ENCODE data around the gene GRIP2. TPM values are rescaled to one million over a fixed set of nuclear protein-coding genes. Genes with fewer than 3 reads are reported as not detected.

The GRIP2 gene
- total RNA-seq, 1 experiment from 2014 or later, result 0.43 TPM

- no peak for TF ChIP-seq EZH2 (IDR thresholded peaks at IDR 0.05; ENCODE audit: borderline replicate concordance, low read depth, low read length, poor library complexity, severe bottlenecking)
- no peak overlapping the region for H3K4me3 ChIP-seq (ENCODE audit: low read depth, low read length, poor library complexity, severe bottlenecking)
- no peaks in the 10 kb centered on the region for H3K4me1 ChIP-seq (ENCODE audit: insufficient read depth, low read length, poor library complexity, severe bottlenecking)
- intact Hi-C loops (cut with micrococcal nuclease; ENCODE audit: unreplicated experiment), result loop anchor here (5.0 kb wide), 1 partner anchor 416 kb away; no protein-coding TSS in a partner anchor
- ChIA-PET POLR2A (ENCODE audit: low non-redundant PET) (no interaction called here), CTCF (no interaction called here)
- no peaks in the 10 kb centered on the region for H3K27me3 ChIP-seq (replicated peaks; ENCODE audit: insufficient read depth, low read depth, low read length, poor library complexity)
- DNase-seq (ENCODE audit: low spot score), result no peak
- BruUV-seq (replicated peaks), result no TSS peak
- H3K36me3 ChIP-seq (ENCODE audit: insufficient read depth, low read length, poor library complexity, severe bottlenecking), result no peaks in the 10 kb centered on the region
- H3K9me3 ChIP-seq (ENCODE audit: low read depth, low read length, poor library complexity, severe bottlenecking), result peaks cover 9% of the 10 kb centered on the region
- no peak overlapping the region for H3K27ac ChIP-seq (ENCODE audit: low read depth, low read length, poor library complexity, severe bottlenecking)
Measured at GRCh38 chr3:14505803-14506500, 34.2 kb downstream of the GRIP2 start.

- no TSS peak for BruUV-seq (replicated peaks)
- H3K4me1 ChIP-seq (ENCODE audit: insufficient read depth, low read length, poor library complexity, severe bottlenecking), result no peaks in the 10 kb centered on the region
- DNase-seq (ENCODE audit: low spot score), result no peak
- POLR2A ChIA-PET (ENCODE audit: low non-redundant PET), result no interaction called here
- CTCF ChIA-PET, result no interaction called here
- intact Hi-C loops (cut with micrococcal nuclease; ENCODE audit: unreplicated experiment), result loop anchor here (5.0 kb wide), 1 partner anchor 417 kb away; no protein-coding TSS in a partner anchor
- H3K27ac ChIP-seq (ENCODE audit: low read depth, low read length, poor library complexity, severe bottlenecking), result no peak overlapping the region
- H3K9me3 ChIP-seq (ENCODE audit: low read depth, low read length, poor library complexity, severe bottlenecking), result peaks cover 9% of the 10 kb centered on the region
- no peaks in the 10 kb centered on the region for H3K36me3 ChIP-seq (ENCODE audit: insufficient read depth, low read length, poor library complexity, severe bottlenecking)
- H3K27me3 ChIP-seq (replicated peaks; ENCODE audit: insufficient read depth, low read depth, low read length, poor library complexity), result no peaks in the 10 kb centered on the region
- no peak overlapping the region for H3K4me3 ChIP-seq (ENCODE audit: low read depth, low read length, poor library complexity, severe bottlenecking)
- TF ChIP-seq EZH2 (IDR thresholded peaks at IDR 0.05; ENCODE audit: borderline replicate concordance, low read depth, low read length, poor library complexity, severe bottlenecking), result no peak
Measured at GRCh38 chr3:14505001-14505802, 34.9 kb downstream of the GRIP2 start.

- no TSS peak for BruUV-seq (replicated peaks)
- Histone ChIP-seq H3K4me1 (ENCODE audit: insufficient read depth, low read length, poor library complexity, severe bottlenecking) (no peaks in the 10 kb centered on the region), H3K27me3 (replicated peaks; ENCODE audit: insufficient read depth, low read depth, low read length, poor library complexity) (no peaks in the 10 kb centered on the region), H3K36me3 (ENCODE audit: insufficient read depth, low read length, poor library complexity, severe bottlenecking) (no peaks in the 10 kb centered on the region), H3K27ac (ENCODE audit: low read depth, low read length, poor library complexity, severe bottlenecking) (no peak overlapping the region), H3K9me3 (ENCODE audit: low read depth, low read length, poor library complexity, severe bottlenecking) (peaks cover 9% of the 10 kb centered on the region), H3K4me3 (ENCODE audit: low read depth, low read length, poor library complexity, severe bottlenecking) (no peak overlapping the region)
- intact Hi-C loops (cut with micrococcal nuclease; ENCODE audit: unreplicated experiment), result no loop called here
- ChIA-PET POLR2A (ENCODE audit: low non-redundant PET) (no interaction called here), CTCF (no interaction called here)
- TF ChIP-seq EZH2 (IDR thresholded peaks at IDR 0.05; ENCODE audit: borderline replicate concordance, low read depth, low read length, poor library complexity, severe bottlenecking) (no peak), CTCF (conservative IDR thresholded peaks at IDR 0.05; ENCODE audit: low read depth, low read length) (no peak)
- no peak for DNase-seq (ENCODE audit: low spot score)
Measured at GRCh38 chr3:14503706-14504065, 36.5 kb downstream of the GRIP2 start.

GRCh38 chr3:14503033-14503705 lies 37.0 kb downstream of the GRIP2 start:
- no TSS peak for BruUV-seq (replicated peaks)
- H3K4me1 ChIP-seq (ENCODE audit: insufficient read depth, low read length, poor library complexity, severe bottlenecking), result no peaks in the 10 kb centered on the region
- no peak overlapping the region for H3K4me3 ChIP-seq (ENCODE audit: low read depth, low read length, poor library complexity, severe bottlenecking)
- H3K9me3 ChIP-seq (ENCODE audit: low read depth, low read length, poor library complexity, severe bottlenecking), result peaks cover 9% of the 10 kb centered on the region
- intact Hi-C loops (cut with micrococcal nuclease; ENCODE audit: unreplicated experiment), result no loop called here
- POLR2A ChIA-PET (ENCODE audit: low non-redundant PET), result no interaction called here
- DNase-seq (ENCODE audit: low spot score), result no peak
- no peaks in the 10 kb centered on the region for H3K27me3 ChIP-seq (replicated peaks; ENCODE audit: insufficient read depth, low read depth, low read length, poor library complexity)
- no peaks in the 10 kb centered on the region for H3K36me3 ChIP-seq (ENCODE audit: insufficient read depth, low read length, poor library complexity, severe bottlenecking)
- no peak for TF ChIP-seq EZH2 (IDR thresholded peaks at IDR 0.05; ENCODE audit: borderline replicate concordance, low read depth, low read length, poor library complexity, severe bottlenecking)
- TF ChIP-seq CTCF (conservative IDR thresholded peaks at IDR 0.05; ENCODE audit: low read depth, low read length), result no peak
- CTCF ChIA-PET, result no interaction called here
- H3K27ac ChIP-seq (ENCODE audit: low read depth, low read length, poor library complexity, severe bottlenecking), result no peak overlapping the region
